K562 (cell line): ENCODE measurements around the gene MAS1L. TPM values are rescaled to one million over a fixed set of nuclear protein-coding genes. Genes with fewer than 3 reads are reported as not detected.

ENCODE experiments used
- BMI1 ChIP-seq: fragments of 150-350 bp; IDR thresholded peaks from 2 replicates; pipeline ENCODE4 v1.6.1; 2014; ENCODE audit warnings: low read length
- CBFA2T3 ChIP-seq: fragments of 450-650 bp; IDR thresholded peaks from 2 replicates; pipeline ENCODE4 v1.6.1; 2017
- CCNT2 ChIP-seq: IDR thresholded peaks from 2 replicates; pipeline ENCODE4 v1.6.1; 2011; ENCODE audit warnings: borderline replicate concordance, low read depth, mild to moderate bottlenecking, moderate library complexity, mixed read lengths, low read length; ENCODE audit not compliant: insufficient read length; ENCODE audit errors: extremely low read depth
- CEBPB ChIP-seq: fragments of 450-650 bp; IDR thresholded peaks from 2 replicates; pipeline ENCODE4 v1.6.1; 2016; ENCODE audit warnings: missing genetic modification characterization, missing compliant biosample characterization
- E2F3 ChIP-seq: fragments of 250-450 bp; sonication (Bioruptor Pico); IDR thresholded peaks from 2 replicates; pipeline ENCODE4 v1.4.0; 2020; ENCODE audit warnings: mild to moderate bottlenecking
- GMEB1 ChIP-seq: fragments of 250-450 bp; sonication (Bioruptor Pico); IDR thresholded peaks from 2 replicates; pipeline ENCODE4 v1.4.0; 2020; ENCODE audit warnings: mild to moderate bottlenecking
- ID3 ChIP-seq, 2 experiments: fragments of 250-450 bp in 1 of 2; fragments of 450-650 bp in 1 of 2; sonication (Bioruptor Pico) in 1 of 2; IDR thresholded peaks; 2 replicates each; pipeline versions ENCODE4 v1.6.1 to v1.8.0; 2016 to 2021; ENCODE audit warnings: mild to moderate bottlenecking in 2 of 2, moderate library complexity in 2 of 2, missing compliant biosample characterization in 1 of 2, missing genetic modification characterization in 1 of 2
- LEF1 ChIP-seq: fragments of 450-650 bp; IDR thresholded peaks from 2 replicates; pipeline ENCODE4 v1.6.1; 2016; ENCODE audit warnings: mild to moderate bottlenecking
- OTX1 ChIP-seq: fragments of 450-650 bp; formaldehyde crosslinking; IDR thresholded peaks from 2 replicates; pipeline ENCODE4 v1.4.0; 2022; ENCODE audit warnings: mild to moderate bottlenecking
- POLR3G ChIP-seq: IDR thresholded peaks from 2 replicates; pipeline ENCODE4 v1.6.1; 2011; ENCODE audit not compliant: insufficient read length, insufficient replicate concordance; ENCODE audit errors: extremely low read depth
- RBM34 ChIP-seq: fragments of 200-400 bp; formaldehyde crosslinking; IDR thresholded peaks from 2 replicates; pipeline ENCODE4 v1.6.1; 2018; ENCODE audit warnings: low read length, borderline replicate concordance; ENCODE audit not compliant: insufficient read depth
- STAT5A ChIP-seq: IDR thresholded peaks from 2 replicates; pipeline ENCODE4 v1.6.1; 2012; ENCODE audit warnings: low read length, inconsistent platforms, borderline replicate concordance
- YBX1 ChIP-seq: fragments of 450-650 bp; IDR thresholded peaks from 2 replicates; pipeline ENCODE4 v1.7.1; 2016; ENCODE audit warnings: mild to moderate bottlenecking
- polyA plus RNA-seq, 8 experiments: library from polyadenylated mRNA; depleted of rRNA in 4 of 8; stranded (reverse) in 5 of 8; unstranded in 3 of 8; fragments of >200 nt; fragmentation: Nextera tagmentation in 2 of 8; fragmentation: Illumina TruSeq in 1 of 8; extraction: Ambion mirVana in 2 of 8; extraction: Trizol in 1 of 8; gene quantifications; 2 replicates each; pipeline versions ENCODE4 v1.2.1 to v1.2.3, GENCODE V29; 2011 to 2014; ENCODE audit warnings: inconsistent platforms in 1 of 8, missing spikeins in 1 of 8
- total RNA-seq, 7 experiments: library from RNA; depleted of rRNA in 6 of 7; stranded (reverse); fragments of >200 nt in 6 of 7; fragmentation: Illumina TruSeq in 2 of 7; extraction: Trizol in 2 of 7; gene quantifications; 2 replicates each; pipeline versions ENCODE4 v1.2.1 to v1.2.3, GENCODE V29; 2011 to 2021; ENCODE audit warnings: low replicate concordance in 1 of 7
- TF ChIP-seq, protein P1 (sequence below): IDR thresholded peaks from 3 replicates; pipeline ENCODE4 v1.6.1; 2011; ENCODE audit warnings: borderline replicate concordance, mild to moderate bottlenecking, moderate library complexity; ENCODE audit not compliant: insufficient read length; ENCODE audit errors: extremely low read depth
- TF ChIP-seq, protein P2 (sequence below): fragments of 250-450 bp; sonication (Bioruptor Pico); IDR thresholded peaks from 2 replicates; pipeline ENCODE4 v1.4.0; 2020; ENCODE audit warnings: mild to moderate bottlenecking, moderate library complexity, borderline replicate concordance
- TF ChIP-seq, protein P3 (sequence below), 2 experiments: fragments of 450-650 bp; IDR thresholded peaks; 2 replicates each; pipeline ENCODE4 v1.6.1; 2016
- TF ChIP-seq, protein P4 (sequence below), 2 experiments: fragments of 450-650 bp in 1 of 2; sonication (generic) in 1 of 2; formaldehyde crosslinking in 1 of 2; IDR thresholded peaks in 1 of 2; conservative IDR thresholded peaks in 1 of 2; 2 replicates each; pipeline versions ENCODE4 v1.6.1 to v1.8.1; 2016 to 2023; ENCODE audit warnings: mild to moderate bottlenecking in 2 of 2, moderate library complexity in 2 of 2, inconsistent platforms in 1 of 2, missing genetic modification reagents in 1 of 2

MAS1L gene
- total and polyA plus RNA-seq, 9 of the 15 experiments (the other 6 are each of a cell fraction or from before 2014, with no cell fraction given), result not detected

DNA sequence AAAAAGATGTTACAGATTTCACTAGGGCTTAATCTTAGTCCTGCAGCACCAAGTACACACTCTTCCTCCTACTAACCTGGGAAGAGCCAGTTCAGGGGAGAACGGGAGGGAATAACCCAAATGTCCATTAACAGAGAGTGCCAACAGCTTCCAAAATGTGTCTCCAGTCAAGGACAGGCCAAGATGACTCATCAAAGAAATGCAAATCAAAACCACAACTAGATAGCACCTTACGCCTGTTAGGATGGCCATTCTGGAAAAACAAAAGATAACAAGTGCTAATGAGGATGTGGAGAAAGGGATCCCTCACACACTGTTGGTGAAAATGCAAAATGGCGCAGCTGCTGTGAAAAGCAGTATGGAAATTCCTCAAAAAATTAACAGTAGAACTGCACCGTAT lies 3.8 kb upstream of the MAS1L start (continued):
- TF ChIP-seq, protein P1, sequence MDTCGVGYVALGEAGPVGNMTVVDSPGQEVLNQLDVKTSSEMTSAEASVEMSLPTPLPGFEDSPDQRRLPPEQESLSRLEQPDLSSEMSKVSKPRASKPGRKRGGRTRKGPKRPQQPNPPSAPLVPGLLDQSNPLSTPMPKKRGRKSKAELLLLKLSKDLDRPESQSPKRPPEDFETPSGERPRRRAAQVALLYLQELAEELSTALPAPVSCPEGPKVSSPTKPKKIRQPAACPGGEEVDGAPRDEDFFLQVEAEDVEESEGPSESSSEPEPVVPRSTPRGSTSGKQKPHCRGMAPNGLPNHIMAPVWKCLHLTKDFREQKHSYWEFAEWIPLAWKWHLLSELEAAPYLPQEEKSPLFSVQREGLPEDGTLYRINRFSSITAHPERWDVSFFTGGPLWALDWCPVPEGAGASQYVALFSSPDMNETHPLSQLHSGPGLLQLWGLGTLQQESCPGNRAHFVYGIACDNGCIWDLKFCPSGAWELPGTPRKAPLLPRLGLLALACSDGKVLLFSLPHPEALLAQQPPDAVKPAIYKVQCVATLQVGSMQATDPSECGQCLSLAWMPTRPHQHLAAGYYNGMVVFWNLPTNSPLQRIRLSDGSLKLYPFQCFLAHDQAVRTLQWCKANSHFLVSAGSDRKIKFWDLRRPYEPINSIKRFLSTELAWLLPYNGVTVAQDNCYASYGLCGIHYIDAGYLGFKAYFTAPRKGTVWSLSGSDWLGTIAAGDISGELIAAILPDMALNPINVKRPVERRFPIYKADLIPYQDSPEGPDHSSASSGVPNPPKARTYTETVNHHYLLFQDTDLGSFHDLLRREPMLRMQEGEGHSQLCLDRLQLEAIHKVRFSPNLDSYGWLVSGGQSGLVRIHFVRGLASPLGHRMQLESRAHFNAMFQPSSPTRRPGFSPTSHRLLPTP, result no peak
- TF ChIP-seq BMI1, result no peak
- TF ChIP-seq POLR3G, result no peak
- TF ChIP-seq, protein P2, sequence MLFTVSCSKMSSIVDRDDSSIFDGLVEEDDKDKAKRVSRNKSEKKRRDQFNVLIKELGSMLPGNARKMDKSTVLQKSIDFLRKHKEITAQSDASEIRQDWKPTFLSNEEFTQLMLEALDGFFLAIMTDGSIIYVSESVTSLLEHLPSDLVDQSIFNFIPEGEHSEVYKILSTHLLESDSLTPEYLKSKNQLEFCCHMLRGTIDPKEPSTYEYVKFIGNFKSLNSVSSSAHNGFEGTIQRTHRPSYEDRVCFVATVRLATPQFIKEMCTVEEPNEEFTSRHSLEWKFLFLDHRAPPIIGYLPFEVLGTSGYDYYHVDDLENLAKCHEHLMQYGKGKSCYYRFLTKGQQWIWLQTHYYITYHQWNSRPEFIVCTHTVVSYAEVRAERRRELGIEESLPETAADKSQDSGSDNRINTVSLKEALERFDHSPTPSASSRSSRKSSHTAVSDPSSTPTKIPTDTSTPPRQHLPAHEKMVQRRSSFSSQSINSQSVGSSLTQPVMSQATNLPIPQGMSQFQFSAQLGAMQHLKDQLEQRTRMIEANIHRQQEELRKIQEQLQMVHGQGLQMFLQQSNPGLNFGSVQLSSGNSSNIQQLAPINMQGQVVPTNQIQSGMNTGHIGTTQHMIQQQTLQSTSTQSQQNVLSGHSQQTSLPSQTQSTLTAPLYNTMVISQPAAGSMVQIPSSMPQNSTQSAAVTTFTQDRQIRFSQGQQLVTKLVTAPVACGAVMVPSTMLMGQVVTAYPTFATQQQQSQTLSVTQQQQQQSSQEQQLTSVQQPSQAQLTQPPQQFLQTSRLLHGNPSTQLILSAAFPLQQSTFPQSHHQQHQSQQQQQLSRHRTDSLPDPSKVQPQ (CRISPR knock-in tag), result 0 out of 2 replicates have a peak, but pooled peaks have one; percentile 32
- TF ChIP-seq OTX1, result peak; percentile 39; the same call in 1 of the 2 replicates
- TF ChIP-seq, protein P3, sequence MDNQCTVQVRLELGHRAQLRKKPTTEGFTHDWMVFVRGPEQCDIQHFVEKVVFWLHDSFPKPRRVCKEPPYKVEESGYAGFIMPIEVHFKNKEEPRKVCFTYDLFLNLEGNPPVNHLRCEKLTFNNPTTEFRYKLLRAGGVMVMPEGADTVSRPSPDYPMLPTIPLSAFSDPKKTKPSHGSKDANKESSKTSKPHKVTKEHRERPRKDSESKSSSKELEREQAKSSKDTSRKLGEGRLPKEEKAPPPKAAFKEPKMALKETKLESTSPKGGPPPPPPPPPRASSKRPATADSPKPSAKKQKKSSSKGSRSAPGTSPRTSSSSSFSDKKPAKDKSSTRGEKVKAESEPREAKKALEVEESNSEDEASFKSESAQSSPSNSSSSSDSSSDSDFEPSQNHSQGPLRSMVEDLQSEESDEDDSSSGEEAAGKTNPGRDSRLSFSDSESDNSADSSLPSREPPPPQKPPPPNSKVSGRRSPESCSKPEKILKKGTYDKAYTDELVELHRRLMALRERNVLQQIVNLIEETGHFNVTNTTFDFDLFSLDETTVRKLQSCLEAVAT (IDR thresholded peaks at IDR 0.05), result no peak
- no peak for TF ChIP-seq ID3 (CRISPR knock-in tag; IDR thresholded peaks at IDR 0.05)
- no peak for TF ChIP-seq ID3 (tag; IDR thresholded peaks at IDR 0.05)
- no peak for TF ChIP-seq LEF1
- TF ChIP-seq, protein P4, sequence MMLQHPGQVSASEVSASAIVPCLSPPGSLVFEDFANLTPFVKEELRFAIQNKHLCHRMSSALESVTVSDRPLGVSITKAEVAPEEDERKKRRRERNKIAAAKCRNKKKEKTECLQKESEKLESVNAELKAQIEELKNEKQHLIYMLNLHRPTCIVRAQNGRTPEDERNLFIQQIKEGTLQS (IDR thresholded peaks at IDR 0.05), result peak; percentile 76
- TF ChIP-seq, protein P4 (CRISPR knock-in tag; conservative IDR thresholded peaks at IDR 0.05), result no peak
- no peak for TF ChIP-seq YBX1
- no peak for TF ChIP-seq CEBPB (tag)
- no peak for TF ChIP-seq E2F3
- TF ChIP-seq GMEB1 (CRISPR knock-in tag), result peak; percentile 42; the same call in 1 of the 2 replicates
- no peak for TF ChIP-seq RBM34
- no peak for TF ChIP-seq CCNT2
- TF ChIP-seq STAT5A, result no peak
- peak; percentile 20; the same call in 1 of the 2 replicates for TF ChIP-seq CBFA2T3
